Measurements from ENCODE around the gene ATP13A3.

The ATP13A3 gene

DNA sequence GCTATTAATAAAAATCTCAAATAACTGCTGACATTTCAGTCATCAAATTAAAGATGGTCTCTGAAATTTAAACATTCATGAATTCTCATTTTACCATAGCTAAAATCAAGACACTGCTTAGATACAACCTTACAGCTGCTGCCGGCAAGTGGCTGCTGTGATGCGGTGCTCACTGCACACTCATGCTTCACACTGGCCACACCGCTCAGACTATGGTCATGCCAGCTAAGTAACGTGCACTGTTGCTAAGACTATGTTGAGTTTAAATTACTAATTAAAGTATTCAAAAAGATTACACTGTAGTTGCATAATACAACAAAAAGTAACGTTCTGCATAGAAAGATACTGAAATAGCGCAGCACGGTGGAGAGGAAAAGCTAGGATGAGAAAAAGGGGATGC lies 12.1 kb downstream of the ATP13A3 start:
- DNase-seq: no peak

DNA sequence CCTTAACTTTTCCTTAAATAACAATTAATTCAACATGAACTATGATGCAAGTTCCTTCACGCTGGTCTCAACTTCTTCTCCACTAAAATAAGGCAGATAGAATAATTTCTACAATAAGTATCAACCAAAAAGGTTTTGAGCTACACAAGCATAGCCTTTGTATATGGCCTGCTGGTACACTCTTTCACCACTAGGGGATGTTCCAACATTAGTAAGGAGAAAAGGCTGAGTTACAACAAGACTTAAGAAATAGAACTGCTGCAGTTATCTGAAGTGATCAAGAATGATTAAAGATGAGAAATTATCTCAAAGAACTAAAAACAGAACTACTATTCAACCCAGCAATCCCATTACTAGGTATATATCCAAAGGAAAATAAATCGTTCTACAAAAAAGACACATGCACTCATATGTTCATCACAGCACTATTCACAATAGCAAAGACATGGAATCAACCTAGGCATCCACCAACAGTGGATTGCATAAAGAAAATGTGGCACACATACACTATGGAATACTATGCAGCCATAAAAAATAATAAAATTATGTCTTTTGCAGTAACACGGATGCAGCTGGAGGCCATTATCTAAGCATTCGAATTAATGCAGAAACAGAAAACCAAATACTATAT lies 14.4 kb downstream of the ATP13A3 start:
- peak; percentile 73 for DNase-seq

DNA sequence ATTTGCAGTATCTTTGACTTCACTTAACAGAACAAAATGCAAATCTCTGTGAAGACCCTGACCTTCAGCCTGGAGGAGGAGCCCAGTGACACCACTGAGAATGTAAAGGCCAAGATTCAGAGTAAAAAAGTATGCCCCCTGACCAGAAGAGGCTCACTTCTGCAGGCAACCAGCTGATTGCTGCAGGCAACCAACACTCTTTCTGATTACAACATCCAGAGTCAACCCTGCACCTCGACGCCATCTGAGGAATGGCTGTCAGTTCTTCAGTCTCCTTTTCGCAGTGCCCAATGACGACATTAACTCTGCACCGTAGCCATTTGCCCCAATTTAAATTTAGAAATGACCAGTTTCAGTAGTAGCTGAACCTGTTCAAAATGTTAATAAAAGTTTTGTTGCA lies 14.9 kb downstream of the ATP13A3 start:
- no peak for DNase-seq

DNA sequence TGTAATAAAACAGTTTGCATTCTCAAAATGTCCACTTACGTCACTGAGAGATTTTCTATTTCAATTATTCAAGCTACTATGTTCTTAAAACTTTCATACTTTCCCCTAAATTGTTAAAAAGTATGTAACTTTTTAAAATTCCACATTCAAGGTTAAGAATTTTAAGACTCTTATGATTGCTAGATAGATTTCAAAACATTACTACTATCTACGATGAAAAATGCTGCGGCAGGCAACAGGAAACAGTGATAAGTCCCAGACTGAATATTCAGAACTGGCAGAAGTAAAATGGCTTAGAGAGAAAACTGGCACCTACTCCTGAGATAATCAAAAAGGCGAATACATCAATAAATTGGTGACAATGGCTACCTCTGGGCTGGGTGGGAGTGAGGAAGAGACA lies 16.2 kb downstream of the ATP13A3 start:
- no peak for DNase-seq

DNA sequence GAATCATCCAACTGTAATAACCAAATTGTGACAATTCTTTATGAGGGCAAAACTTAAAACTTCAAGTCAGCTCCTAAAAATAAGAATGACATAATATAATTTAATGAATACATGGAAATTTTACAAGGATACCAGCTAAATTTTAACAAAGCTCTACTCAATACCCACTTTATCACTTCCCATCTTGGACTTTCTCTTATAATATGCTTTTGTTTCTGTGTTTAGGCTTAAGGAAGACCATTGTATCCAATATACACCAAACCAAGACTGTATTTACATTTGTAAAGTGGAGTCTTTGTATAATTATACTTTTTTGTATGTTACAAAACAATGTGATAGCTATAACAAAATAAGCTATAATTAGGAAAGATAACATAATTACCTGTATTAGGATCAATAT lies 16.8 kb downstream of the ATP13A3 start:
- DNase-seq: no peak

DNA sequence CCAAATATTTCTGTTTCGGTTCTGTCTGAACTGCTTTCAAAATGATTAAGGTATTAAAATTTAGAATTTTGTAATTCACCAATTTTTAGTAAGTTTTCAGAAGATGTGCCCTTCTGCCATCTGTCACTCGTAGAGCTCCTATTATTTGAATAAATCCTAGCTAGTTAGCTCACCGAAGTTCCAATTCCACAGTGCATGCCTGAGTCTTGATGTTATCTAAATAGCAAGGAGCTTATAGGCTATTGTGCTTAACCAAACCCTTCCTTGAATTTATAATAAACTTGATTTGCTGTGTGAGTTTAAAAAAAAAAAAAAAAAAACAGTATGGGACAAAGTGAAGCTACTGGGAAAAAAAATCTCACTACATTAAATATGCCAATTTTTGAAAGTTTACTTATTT lies 18.7 kb downstream of the ATP13A3 start:
- DNase-seq: no peak

DNA sequence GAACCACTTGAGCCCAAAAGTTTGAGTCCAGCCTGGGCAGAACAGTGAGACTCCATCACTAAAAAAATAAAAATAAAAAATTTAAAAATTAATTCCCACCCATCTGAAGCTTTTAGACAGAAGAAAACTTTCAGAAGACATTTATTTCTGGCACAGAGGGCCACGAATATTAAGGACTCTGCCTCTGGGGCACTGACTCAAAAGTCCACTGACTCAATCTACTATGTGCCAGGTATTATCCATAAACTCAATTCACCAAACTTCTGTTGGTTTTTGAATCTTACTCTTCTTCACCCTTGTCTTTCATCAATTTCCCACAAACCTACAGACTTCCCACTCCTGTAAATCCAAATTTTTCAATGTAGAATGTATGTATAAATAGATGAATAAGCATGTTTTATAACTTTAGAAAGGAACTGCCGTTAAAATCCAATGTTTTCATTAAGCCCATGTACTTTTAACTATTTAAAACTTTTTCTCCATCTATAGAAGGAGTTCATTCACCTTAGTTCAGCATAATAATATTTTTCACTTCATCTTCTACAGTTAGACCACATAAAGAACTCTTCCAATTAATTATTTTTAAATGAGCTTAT lies 19.9 kb downstream of the ATP13A3 start:
- no peak for DNase-seq

DNA sequence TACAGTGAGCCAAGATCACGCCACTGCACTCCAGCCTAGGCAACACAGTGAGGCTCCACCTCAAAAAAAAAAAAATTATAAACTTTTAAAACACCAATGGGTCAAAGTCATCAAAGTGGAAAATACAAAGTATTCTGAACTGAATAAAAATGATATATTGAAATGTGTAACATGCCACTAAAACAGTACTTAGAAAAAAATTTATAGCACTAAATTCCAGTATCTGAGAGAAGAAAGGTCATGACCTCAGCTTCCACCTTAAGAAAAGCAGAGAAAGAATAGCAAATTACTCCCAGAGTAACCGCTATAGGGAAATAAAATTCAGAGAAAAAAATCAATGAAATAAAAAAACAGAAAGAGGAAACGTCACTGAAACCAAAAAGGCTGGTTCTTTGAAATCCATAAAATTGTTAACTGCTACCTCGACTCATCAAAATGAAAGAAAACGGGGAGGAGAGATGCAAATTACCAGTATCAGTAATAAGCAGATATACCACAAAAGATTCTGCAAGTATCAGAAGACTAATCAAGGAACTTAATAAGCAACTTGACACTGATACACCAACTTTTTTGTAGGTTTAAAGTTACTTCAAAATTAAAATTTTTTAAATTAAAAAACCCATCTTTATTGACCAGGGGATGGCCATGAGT lies 20.8 kb downstream of the ATP13A3 start:
- no peak for DNase-seq

DNA sequence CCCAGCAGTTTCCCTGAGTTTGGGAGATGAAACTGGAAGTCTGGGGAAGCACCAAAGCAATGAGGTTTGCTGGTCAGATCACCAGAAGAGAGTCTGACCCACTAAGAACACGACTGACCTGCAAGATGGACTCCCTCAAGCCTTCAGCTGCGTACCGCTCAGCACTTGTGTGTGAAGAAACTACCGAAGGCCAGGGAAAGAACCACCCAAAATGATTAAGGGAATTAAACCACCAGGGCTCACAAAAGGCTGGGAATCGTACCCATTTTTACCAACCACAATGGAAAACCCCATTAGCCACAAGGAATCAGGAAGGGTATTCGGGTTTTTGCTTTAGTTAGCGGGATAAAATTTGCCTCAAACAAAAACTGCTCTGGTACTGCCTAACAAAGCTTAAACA lies 21.6 kb downstream of the ATP13A3 start:
- DNase-seq: no peak

DNA sequence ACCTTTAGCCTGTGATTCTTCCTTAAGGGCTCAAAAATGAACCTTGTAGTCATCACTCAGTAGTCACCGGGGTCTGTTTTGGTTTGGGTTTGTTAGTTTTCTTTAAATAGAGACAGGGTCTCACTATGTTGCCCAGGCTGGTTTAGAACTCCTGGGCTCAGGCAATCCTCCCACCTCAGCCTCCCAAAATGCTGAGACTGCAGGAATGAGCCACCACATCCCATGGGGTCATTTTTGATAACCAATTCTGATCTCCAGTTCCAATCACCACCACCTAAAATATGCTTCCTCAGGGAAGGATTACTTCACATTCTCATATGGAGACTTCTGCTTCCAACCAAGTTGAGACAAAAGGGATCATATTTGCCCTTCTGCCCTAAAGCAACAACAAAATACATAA lies 22.1 kb downstream of the ATP13A3 start:
- no peak for DNase-seq

DNA sequence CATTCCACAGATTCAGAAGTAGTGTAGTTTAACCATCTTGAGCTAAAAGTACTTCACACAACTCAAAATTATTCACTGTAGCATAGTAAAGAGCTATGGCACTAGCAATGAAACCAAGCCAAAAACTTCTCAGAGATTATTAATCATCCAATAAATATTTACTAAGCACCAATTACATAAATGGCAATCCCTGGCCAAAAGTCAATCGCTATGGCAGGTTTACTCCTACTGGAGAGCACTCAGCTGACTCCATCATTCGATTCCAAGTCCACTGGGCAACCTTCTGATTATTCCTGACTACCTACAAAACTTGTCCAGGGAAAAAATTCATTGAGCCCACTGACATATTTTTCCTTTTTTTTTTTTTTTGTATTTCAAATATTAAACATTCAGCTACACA lies 23.9 kb downstream of the ATP13A3 start:
- no peak for DNase-seq

DNA sequence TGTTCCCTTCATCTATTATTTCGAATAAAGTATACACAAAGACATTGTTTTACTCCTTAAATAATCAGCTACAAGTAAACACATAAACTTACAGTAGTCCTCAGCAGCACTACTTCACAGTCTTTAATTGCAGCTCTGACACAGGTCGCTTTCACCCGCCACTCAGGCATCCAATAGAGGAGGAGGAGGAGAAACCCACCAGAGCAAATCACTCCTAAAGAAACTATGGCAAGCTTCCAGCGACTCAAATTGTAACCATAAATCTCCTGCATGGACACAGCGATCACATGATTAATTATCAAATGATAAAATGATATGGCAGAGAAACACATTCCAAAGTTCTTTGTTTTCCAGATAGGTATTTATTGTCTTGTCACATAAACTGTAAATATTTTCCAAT lies 26.2 kb downstream of the ATP13A3 start:
- no peak for DNase-seq

DNA sequence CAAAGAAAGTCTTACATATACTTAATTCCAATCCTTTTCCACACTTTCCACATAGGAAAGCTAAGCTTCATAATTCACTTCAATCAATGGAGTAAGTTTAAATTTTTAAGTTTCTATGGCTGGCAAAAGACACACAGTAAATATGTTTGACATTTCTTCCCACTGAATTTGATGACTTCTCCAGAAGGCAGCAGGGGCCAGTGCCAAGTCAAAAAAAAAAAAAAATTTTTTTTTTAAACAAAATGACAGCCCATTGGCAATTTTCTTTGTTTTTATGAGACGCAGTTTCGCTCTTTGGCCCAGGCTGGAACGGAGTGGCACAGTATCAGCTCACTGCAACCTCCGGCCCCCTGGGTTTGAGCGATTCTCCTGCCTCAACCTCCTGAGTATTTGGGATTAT lies 28.7 kb downstream of the ATP13A3 start:
- DNase-seq: no peak

DNA sequence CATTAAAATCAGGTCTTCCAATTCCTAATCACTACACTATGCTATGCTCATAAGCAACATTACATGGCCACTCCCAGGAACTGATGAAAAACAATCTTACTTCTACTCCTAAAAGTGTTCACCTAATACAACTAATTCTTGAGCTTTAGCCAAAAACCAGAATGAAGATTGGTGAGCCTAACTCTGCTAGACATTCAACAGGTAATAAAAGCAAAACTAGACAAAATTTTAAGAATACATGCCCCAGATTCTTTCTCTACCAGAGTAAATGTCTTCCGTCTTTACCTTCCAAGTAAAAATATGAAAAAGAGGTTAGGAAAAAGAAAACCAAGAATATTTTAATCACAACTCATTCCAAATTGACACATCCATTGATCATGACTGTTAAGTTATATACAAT lies 31.3 kb downstream of the ATP13A3 start:
- DNase-seq: no peak

DNA sequence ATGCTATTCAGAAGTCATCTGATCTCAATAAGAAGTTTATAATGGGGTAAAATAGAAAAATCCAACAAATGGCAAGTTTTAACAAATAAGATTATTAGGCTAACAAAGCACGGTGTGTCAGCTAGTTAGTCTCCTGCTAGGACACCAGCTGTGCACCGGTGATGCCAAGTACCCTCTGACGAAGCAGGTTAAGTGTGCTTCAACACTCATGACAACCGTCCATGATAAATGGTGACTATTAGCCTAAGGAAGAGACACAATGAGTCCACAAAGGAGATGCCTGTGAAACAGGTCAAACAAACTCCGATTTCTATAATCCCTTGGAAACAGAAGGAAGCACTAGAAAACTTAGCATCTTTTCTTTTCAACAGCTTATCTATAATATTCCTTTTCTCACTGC lies 36.5 kb downstream of the ATP13A3 start:
- DNase-seq: no peak

DNA sequence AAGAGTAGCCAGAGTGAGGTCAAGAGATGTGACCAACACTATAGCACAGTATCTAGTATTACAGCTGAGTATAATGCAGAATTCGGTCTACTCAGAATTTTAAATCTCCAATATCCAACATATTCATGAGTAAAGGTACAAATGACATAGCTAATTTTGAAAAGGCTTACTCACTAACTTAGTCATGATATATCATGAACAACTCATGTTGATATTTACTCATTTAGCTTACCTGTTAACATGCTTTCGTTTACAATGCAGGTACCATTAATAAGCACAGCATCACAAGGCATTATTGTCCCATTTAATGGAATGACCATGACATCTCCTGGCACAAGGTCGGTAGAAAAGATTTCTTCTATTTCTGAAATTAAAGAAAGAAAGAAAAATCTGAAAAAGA lies 36.9 kb downstream of the ATP13A3 start:
- DNase-seq: no peak

DNA sequence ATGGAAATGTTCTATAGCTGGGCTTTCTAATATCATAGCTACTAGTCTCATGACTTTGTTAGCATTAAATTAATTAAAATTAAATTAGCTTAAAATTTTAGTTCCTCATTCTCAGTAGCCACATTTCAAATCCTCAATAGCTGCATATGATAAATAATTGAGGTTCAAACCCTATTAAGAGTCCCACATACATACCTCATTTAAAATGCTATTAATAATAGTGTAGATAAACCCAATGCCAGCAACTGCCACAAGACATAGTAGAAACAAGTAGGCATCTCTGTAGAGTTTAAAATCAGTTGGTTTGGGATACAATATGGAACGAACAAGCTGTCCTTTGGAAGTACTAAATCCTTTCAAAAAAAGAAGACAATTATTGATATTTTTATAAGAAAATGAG lies 39.1 kb downstream of the ATP13A3 start:
- DNase-seq: no peak

DNA sequence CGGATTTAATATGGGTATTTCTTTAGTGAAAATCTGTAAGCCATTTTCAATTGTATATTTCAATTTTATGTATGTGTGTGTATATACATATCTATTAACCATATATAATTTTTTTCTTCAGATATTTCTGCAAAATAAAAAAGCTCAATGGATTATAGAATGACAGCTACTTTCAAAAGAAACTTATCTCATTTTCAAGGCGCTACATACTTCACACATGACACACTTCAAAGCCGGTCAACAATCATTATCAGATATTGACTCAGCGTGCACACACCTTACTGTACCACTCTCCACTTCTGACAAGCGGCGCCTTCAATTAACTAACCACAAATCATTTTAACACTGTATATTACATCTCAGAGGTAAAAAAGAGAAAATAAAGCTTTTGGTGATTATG lies 39.6 kb downstream of the ATP13A3 start:
- DNase-seq: no peak

DNA sequence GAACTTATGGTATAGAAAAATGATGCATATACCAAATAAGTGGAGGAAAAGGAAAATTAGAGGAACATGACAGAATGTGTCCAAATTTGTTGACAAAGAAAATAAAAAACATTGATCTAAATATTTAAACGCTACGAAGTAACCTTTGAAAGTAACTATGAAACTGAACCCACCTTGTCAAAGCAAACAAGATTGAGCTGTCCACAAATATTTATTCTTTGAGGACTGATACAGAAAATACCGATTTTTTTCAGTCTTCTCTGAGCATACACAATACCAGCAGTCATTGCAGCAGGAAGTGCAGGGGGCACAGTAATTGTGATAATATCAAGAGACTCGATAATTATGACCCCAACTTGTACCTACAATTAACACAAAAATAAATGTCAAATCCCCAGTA lies 40.0 kb downstream of the ATP13A3 start:
- DNase-seq: no peak

DNA sequence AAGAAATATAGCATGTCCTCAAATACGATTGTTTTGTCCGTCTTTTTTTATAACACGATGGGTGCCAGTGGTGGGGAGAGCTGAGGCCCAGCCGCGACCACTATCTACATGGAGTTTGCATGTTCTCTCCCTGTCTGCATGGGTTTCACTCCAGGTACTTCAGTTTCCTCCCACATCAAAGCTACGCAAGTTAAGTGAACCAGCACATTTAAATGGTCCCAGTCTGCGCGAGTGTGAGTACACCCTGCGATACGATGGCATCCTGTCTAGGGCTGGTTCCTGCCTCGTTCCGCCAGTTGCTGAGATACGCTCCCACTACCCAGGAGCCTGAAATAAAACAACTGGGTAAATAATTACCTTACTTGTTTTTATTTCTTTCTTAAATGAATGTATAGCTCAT lies 40.6 kb downstream of the ATP13A3 start:
- DNase-seq: no peak

DNA sequence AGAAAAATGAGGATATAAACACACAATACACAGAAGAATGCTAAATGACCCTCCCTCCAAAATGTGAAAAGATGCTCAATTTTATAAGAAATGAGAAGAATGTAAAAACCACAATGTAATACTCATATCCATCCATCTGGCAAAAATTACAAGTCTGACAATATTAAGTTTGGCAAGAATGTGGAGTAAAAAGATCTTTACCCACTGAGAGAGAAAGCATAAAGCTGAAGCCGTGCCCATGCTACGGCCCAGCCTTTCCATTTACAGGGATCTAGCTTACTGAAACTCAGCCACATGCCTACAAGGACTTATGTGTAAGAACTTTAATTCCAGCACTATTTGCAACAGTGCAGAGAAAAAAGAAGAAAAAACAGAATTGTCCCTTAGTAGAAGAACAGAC lies 42.9 kb downstream of the ATP13A3 start:
- no peak for DNase-seq

DNA sequence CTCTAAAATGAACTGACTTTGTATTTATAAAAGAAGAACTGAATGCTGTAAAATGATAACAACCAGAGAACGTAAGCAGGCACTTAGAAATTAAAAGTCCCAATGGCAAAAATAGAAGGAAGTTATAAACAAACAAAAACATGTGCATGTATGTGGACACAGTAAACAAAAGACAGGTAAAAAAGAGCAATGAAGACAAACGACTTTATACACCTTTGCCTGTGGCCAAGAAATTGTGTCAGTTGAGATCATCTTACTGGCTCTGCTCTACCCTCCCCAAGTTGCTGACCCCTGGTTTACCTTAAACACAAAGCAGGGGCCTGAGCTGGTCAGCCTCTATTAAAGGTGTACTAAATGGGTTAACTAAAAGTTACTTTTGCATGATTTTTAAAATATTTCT lies 46.0 kb downstream of the ATP13A3 start:
- DNase-seq: no peak

DNA sequence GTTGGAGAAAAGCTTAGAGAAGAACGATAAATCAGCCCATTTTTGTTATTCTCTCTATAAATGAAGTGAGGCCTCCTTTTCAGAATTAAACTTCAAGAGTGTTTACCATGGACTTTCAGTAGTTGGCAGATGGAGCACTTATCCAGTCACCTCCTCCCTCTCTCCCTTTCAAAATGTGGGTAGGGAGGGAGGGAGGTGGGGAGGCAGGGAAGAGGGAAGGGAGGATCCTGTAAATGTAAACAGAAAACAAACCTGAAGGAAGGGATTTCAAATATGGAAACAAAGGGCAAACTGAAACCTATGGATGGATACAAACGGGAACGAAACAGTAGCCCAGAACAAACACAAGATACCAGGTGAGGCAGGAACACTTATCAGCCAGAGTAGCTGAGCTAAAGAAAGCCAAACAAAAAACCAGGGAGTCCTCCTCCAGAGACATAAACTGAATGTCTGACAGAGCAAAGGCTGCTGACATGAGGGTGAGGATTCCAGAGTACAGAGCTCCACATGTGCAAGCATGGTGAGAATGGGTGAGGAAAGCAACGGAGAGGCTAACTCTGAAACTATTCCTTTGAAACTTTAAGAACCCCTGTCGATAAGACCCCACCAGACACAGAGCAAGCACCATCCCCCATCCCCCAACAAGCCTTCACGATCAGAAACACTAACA lies 46.8 kb downstream of the ATP13A3 start:
- DNase-seq: no peak

DNA sequence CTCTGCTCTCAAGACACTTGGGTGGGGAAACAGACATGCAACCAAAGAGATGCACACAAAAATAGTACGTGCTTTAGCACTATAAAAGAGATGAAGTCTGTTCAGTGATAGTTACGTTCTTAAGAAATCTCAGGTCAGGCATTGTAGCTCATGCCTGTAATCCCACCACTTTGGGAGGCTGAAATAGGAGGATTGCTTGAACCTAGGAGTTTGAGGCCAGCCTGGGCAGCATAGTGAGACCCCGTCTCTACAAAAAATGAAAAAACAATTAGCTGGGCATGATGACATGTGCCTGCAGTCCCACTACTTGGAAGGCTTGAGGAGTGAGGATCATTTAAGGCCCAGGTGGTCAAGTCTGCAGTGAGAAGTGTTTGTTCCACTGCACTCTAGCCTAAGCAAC lies 52.3 kb downstream of the ATP13A3 start:
- no peak for DNase-seq
